IMR-90 (cell line): Measurements from ENCODE around the gene NXPE3. TPM values are rescaled to one million over a fixed set of nuclear protein-coding genes. Genes with fewer than 3 reads are reported as not detected.

Source experiments
- ATAC-seq: fragments of 200-7000 bp; cut with Tn5 transposase; 2 replicates; pipeline ENCODE4 v1.9.1; 2020; ENCODE audit warnings: low read depth, mild to moderate bottlenecking, moderate library complexity
- BruUV-seq: library from RNA; stranded (reverse); fragments of 400-500 nt; replicated peaks from 2 replicates; lab custom pipeline; 2021; lab: Mats Ljungman, UMichigan
- CTCF ChIA-PET: fragments of 300-600 bp; formaldehyde crosslinking; extraction: SDS; loops from one replicate; lab custom pipeline; 2021; ENCODE audit warnings: antibody characterized with exemption; lab: Yijun Ruan, JAX
- POLR2A ChIA-PET: fragments of 300-600 bp; sonication (Branson Sonifier 250); formaldehyde crosslinking; loops from one replicate; lab custom pipeline; 2022; ENCODE audit warnings: antibody characterized with exemption; ENCODE audit not compliant: unreplicated experiment; lab: Charles Lee
- DNase-seq: peaks from one replicate; pipeline ENCODE4 v3.0.0; 2013
- H2AFZ ChIP-seq: replicated peaks from 2 replicates; pipeline ENCODE3; 2013; ENCODE audit warnings: low read length, mild to moderate bottlenecking; ENCODE audit not compliant: poor library complexity
- H2AK5ac ChIP-seq: 2 replicates; pipeline ENCODE4 v1.6.1; 2013; ENCODE audit warnings: low read depth, low read length, inconsistent platforms
- H2AK9ac ChIP-seq: replicated peaks from 2 replicates; pipeline ENCODE3; 2013; ENCODE audit warnings: mild to moderate bottlenecking, low read depth, low read length, moderate library complexity; ENCODE audit not compliant: poor library complexity
- H2BK120ac ChIP-seq: 2 replicates; pipeline ENCODE4 v1.6.1; 2013; ENCODE audit warnings: low read depth, low read length, inconsistent platforms
- H2BK15ac ChIP-seq: 3 replicates; pipeline ENCODE4 v1.6.1; 2013; ENCODE audit warnings: low read depth, low read length, inconsistent platforms
- H2BK20ac ChIP-seq: 2 replicates; pipeline ENCODE4 v1.6.1; 2013; ENCODE audit warnings: low read depth, mild to moderate bottlenecking, inconsistent platforms, low read length, moderate library complexity
- H2BK5ac ChIP-seq: 2 replicates; pipeline ENCODE4 v1.6.1; 2013; ENCODE audit warnings: mild to moderate bottlenecking, low read depth, low read length, inconsistent platforms; ENCODE audit not compliant: poor library complexity, severe bottlenecking
- H3K14ac ChIP-seq: replicated peaks from 2 replicates; pipeline ENCODE4 v1.6.1; 2013; ENCODE audit warnings: low read depth, low read length, inconsistent platforms
- H3K18ac ChIP-seq: 2 replicates; pipeline ENCODE4 v1.6.1; 2013; ENCODE audit warnings: low read depth, low read length, control low read depth
- H3K23ac ChIP-seq: 2 replicates; pipeline ENCODE4 v1.6.1; 2013; ENCODE audit warnings: low read depth, low read length, inconsistent platforms
- H3K27ac ChIP-seq: 2 replicates; pipeline ENCODE4 v1.5.1; 2013; ENCODE audit warnings: mild to moderate bottlenecking, control low read depth, low read length; ENCODE audit not compliant: insufficient read depth
- H3K27me3 ChIP-seq: 2 replicates; pipeline ENCODE4 v1.6.1; 2013; ENCODE audit warnings: low read length; ENCODE audit not compliant: control insufficient read depth, insufficient read depth
- H3K36me3 ChIP-seq: 2 replicates; pipeline ENCODE4 v1.6.1; 2013; ENCODE audit warnings: low read length, mixed read lengths; ENCODE audit not compliant: control insufficient read depth, insufficient read depth
- H3K4ac ChIP-seq: 2 replicates; pipeline ENCODE4 v1.6.1; 2013; ENCODE audit warnings: low read depth, low read length, inconsistent platforms
- H3K4me1 ChIP-seq: 2 replicates; pipeline ENCODE4 v1.6.1; 2013; ENCODE audit warnings: low read length, mixed read lengths; ENCODE audit not compliant: control insufficient read depth, insufficient read depth
- H3K4me2 ChIP-seq: 2 replicates; pipeline ENCODE4 v1.6.1; 2013; ENCODE audit warnings: low read depth, mild to moderate bottlenecking, control low read depth, low read length, moderate library complexity
- H3K4me3 ChIP-seq: 2 replicates; pipeline ENCODE4 v1.5.1; 2013; ENCODE audit warnings: low read depth, mild to moderate bottlenecking, control low read depth, low read length, moderate library complexity; ENCODE audit not compliant: insufficient read depth
- H3K56ac ChIP-seq: 2 replicates; pipeline ENCODE4 v1.6.1; 2013; ENCODE audit warnings: low read length, inconsistent platforms; ENCODE audit not compliant: insufficient read depth; ENCODE audit errors: extremely low read depth
- H3K79me1 ChIP-seq, 2 experiments: 2 replicates each; pipeline ENCODE4 v1.6.1; 2013; ENCODE audit warnings: low read length in 2 of 2, inconsistent platforms in 1 of 2, low read depth in 1 of 2
- H3K9ac ChIP-seq: 2 replicates; pipeline ENCODE4 v1.6.1; 2013; ENCODE audit warnings: low read depth, low read length, control low read depth
- H3K9me1 ChIP-seq: 2 replicates; pipeline ENCODE4 v1.6.1; 2013; ENCODE audit warnings: low read length, inconsistent platforms; ENCODE audit not compliant: insufficient read depth
- H3K9me3 ChIP-seq: 2 replicates; pipeline ENCODE4 v1.6.1; 2013; ENCODE audit warnings: low read length; ENCODE audit not compliant: control insufficient read depth, insufficient read depth
- H4K20me1 ChIP-seq: 2 replicates; pipeline ENCODE4 v1.6.1; 2013; ENCODE audit warnings: low read length, inconsistent platforms; ENCODE audit not compliant: insufficient read depth
- H4K5ac ChIP-seq: 2 replicates; pipeline ENCODE4 v1.6.1; 2013; ENCODE audit warnings: mild to moderate bottlenecking, low read depth, low read length, control low read depth
- H4K8ac ChIP-seq, 2 experiments: 2 replicates each; pipeline ENCODE4 v1.6.1; 2013; ENCODE audit warnings: low read depth in 2 of 2, low read length in 2 of 2, control low read depth in 1 of 2, inconsistent platforms in 1 of 2
- H4K91ac ChIP-seq: 2 replicates; pipeline ENCODE4 v1.6.1; 2013; ENCODE audit warnings: low read depth, low read length, inconsistent platforms; ENCODE audit not compliant: insufficient read depth
- CEBPB ChIP-seq: IDR thresholded peaks from 2 replicates; pipeline ENCODE4 v1.6.1; 2012; ENCODE audit warnings: low read depth, low read length, improper control_type of control experiment
- CHD1 ChIP-seq: IDR thresholded peaks from 2 replicates; pipeline ENCODE4 v1.6.1; 2012; ENCODE audit warnings: low read depth, low read length, improper control_type of control experiment
- CTCF ChIP-seq: conservative IDR thresholded peaks from 2 replicates; pipeline ENCODE4 v1.5.1; 2012; ENCODE audit warnings: mild to moderate bottlenecking, low read depth, low read length, improper control_type of control experiment
- ELK1 ChIP-seq: fragments of 150-350 bp; IDR thresholded peaks from 2 replicates; pipeline ENCODE4 v1.6.1; 2016; ENCODE audit warnings: low read depth, mild to moderate bottlenecking, low read length, moderate library complexity, borderline replicate concordance
- MAFK ChIP-seq: IDR thresholded peaks from 2 replicates; pipeline ENCODE4 v1.6.1; 2012; ENCODE audit warnings: low read depth, low read length, improper control_type of control experiment
- MAZ ChIP-seq: IDR thresholded peaks from 2 replicates; pipeline ENCODE4 v1.6.1; 2012; ENCODE audit warnings: low read depth, mild to moderate bottlenecking, low read length, improper control_type of control experiment, moderate library complexity, borderline replicate concordance
- MXI1 ChIP-seq: IDR thresholded peaks from 2 replicates; pipeline ENCODE4 v1.6.1; 2012; ENCODE audit warnings: low read depth, mild to moderate bottlenecking, low read length, moderate library complexity, borderline replicate concordance
- NFE2L2 ChIP-seq: fragments of 150-350 bp; IDR thresholded peaks from 2 replicates; pipeline ENCODE4 v1.6.1; 2016; ENCODE audit warnings: low read depth, mild to moderate bottlenecking, low read length
- RAD21 ChIP-seq: IDR thresholded peaks from 2 replicates; pipeline ENCODE4 v1.6.1; 2012; ENCODE audit warnings: low read length, improper control_type of control experiment
- RCOR1 ChIP-seq: IDR thresholded peaks from 2 replicates; pipeline ENCODE4 v1.6.1; 2012; ENCODE audit warnings: mild to moderate bottlenecking, low read length, improper control_type of control experiment; ENCODE audit not compliant: insufficient replicate concordance
- RFX5 ChIP-seq: IDR thresholded peaks from 2 replicates; pipeline ENCODE4 v1.8.0; 2012; ENCODE audit warnings: low read depth, mild to moderate bottlenecking, low read length, moderate library complexity
- SMC3 ChIP-seq: fragments of 150-350 bp; IDR thresholded peaks from 2 replicates; pipeline ENCODE4 v1.6.1; 2016; ENCODE audit warnings: low read depth, mild to moderate bottlenecking, antibody characterized with exemption, low read length, moderate library complexity
- WGBS, 2 experiments: methylation state at CpG; one replicate each; pipeline versions ENCODE4 v1.1.5 to v1.1.7; 2013; ENCODE audit warnings: missing lambda C conversion rate in 2 of 2; ENCODE audit not compliant: insufficient read length in 1 of 2; ENCODE audit errors: extremely low coverage in 2 of 2; 5-methylcytosine and 5-hydroxymethylcytosine counted together
- dilution Hi-C: fragments of 300-500 bp; cut with HindIII; formaldehyde crosslinking; loops from one replicate; pipeline ENCODE4 v1.14.3; 2018; ENCODE audit warnings: low sequenced_read_pairs; ENCODE audit not compliant: unreplicated experiment
- in situ Hi-C: fragments of 300-500 bp; cut with MboI; formaldehyde crosslinking; loops from 3 replicates; pipeline ENCODE4 v1.14.3; 2019; ENCODE audit warnings: low sequenced_read_pairs, inconsistent platforms, mixed read lengths
- intact Hi-C: fragments of 100-400 bp; cut with micrococcal nuclease; formaldehyde crosslinking; loops from 2 replicates; pipeline ENCODE4 v1.10.0; 2022
- polyA plus RNA-seq, 3 experiments: library from polyadenylated mRNA; depleted of rRNA; stranded (reverse); fragments of >200 nt; gene quantifications; 2 replicates each; pipeline ENCODE4 v1.2.3, GENCODE V29; 2012; ENCODE audit warnings: low replicate concordance in 1 of 3
- total RNA-seq: library from RNA; depleted of rRNA; stranded (reverse); fragments of >200 nt; gene quantifications from 2 replicates; pipeline ENCODE4 v1.2.3, GENCODE V29; 2012

The NXPE3 gene
- total and polyA plus RNA-seq, 2 of the 4 experiments (the other 2 are of a cell fraction): 20.0 to 23.8 TPM

DNA sequence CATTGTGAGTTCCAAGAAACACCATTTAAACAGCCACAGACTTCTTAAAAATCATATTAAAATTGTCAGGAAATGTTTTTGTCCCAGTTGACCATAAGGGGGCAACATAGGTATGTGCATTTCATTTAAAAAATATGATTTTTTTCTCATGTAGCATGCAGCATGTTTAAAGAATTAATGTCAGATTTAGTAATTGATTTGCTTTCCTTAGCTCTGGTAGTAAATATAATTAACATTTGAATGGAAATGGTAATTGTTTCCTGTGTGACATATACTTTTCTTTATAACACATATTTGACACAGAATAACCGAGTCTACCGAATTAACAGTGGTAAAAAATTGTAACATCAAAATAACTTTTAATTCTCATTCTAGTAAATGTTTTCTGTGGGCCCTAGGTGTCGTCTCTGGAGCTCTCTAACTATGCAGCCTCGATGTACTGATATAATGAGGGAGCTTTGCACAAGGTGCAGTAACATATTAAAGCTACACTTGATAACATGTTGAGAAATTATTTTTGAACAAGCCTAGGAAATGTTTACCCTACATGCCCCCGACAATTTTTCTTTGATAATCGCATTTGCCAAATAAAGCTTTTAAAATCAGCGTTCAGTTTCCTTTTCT lies 34.9 kb downstream of the NXPE3 start:
- Histone ChIP-seq H3K9me1 (no peaks in the 10 kb centered on the region), H3K4ac (no peak overlapping the region), H3K27ac (no peak overlapping the region), H3K79me1 (peaks cover 4 to 12% of the 10 kb centered on the region in 2 experiments; a peak in 3 of 4 replicates), H3K9ac (no peak overlapping the region), H4K91ac (no peak overlapping the region), H4K8ac (no peak overlapping the region), H4K5ac (no peak overlapping the region), H3K14ac (no peak overlapping the region), H3K27me3 (no peaks in the 10 kb centered on the region), H4K20me1 (no peaks in the 10 kb centered on the region), H2BK5ac (no peak overlapping the region), H3K36me3 (peaks cover 4% of the 10 kb centered on the region), H3K18ac (no peak overlapping the region), H3K4me1 (peaks cover 2% of the 10 kb centered on the region; the same call in 1 of the 2 replicates), H2AK5ac (no peak overlapping the region), H3K4me3 (no peak overlapping the region), H2AFZ (no peak overlapping the region), H3K56ac (no peak overlapping the region), H2BK15ac (no peak overlapping the region), H3K9me3 (no peaks in the 10 kb centered on the region), H2BK120ac (no peak overlapping the region), H3K23ac (no peak overlapping the region), H2BK20ac (no peak overlapping the region), H3K4me2 (no peak overlapping the region), H2AK9ac (no peak overlapping the region)
- no TSS peak for BruUV-seq
- WGBS, 2 experiments: no CpG with 5 or more reads among the region's 7 CpGs
- ATAC-seq (peak; percentile 62; the same call in 1 of the 2 replicates), DNase-seq (peak; percentile 54)
- in situ Hi-C loops (loop anchor here (5.0 kb wide), 1 partner anchor 413 kb away; no protein-coding TSS in a partner anchor), intact Hi-C loops (loop anchor here (1.0 to 5.0 kb wide), 3 partner anchors 38 to 719 kb away; no protein-coding TSS in a partner anchor), dilution Hi-C loops (no loop called here)
- POLR2A ChIA-PET: no interaction called here
- TF ChIP-seq RCOR1 (no peak), RFX5 (no peak), SMC3 (peak; percentile 74), CTCF (peak; percentile 68), MAFK (no peak), CEBPB (no peak), MAZ (no peak), RAD21 (peak; percentile 85), CHD1 (no peak), NFE2L2 (no peak), ELK1 (no peak), MXI1 (no peak)
- CTCF ChIA-PET: interaction anchor here (0.8 to 1.4 kb wide), 6 partner anchors 11 to 415 kb away, joined by 3 to 13 read pairs (median 5); no protein-coding TSS in a partner anchor
